ENCODE measurements around the gene LYRM1. TPM values are rescaled to one million over a fixed set of nuclear protein-coding genes. Genes with fewer than 3 reads are reported as not detected.

The LYRM1 gene
- total and polyA plus RNA-seq, 2 of the 8 experiments (the other 6 are each of a cell fraction or from before 2014, with no cell fraction given), result 11.6 to 13.4 TPM

DNA sequence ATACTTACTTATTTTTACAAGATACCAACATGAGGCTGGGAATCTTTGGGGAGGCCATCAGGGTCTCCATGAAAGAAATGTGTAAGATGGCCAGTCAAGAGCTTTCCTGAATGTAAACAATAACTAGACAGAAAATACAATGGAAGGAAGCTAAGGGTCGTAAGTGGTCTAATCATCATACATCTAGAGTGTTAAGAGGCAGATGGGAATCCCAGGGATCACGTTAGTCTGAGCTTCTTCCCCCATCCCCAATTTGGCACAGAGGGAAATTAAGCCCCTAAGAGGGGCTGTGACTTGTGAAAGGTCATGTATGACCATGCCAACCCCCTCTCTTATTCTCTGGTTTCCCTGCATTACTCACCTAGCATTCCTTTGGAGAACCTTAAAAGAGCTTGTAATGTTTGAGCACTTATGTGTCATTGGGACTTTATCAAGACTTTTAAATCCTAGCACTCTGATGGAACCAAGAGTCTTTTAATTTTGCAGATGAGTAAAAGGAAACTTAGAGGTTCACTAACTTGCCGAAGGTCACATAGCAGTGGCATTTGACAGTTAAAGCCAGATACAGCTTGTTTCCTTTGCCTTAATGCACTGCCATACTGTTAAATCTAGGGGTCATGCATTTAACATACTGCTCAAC lies 46.5 kb upstream of the LYRM1 start:
- no peak overlapping the region for H4K91ac ChIP-seq (replicated peaks; ENCODE audit: insufficient read length, low read length)
- H3K14ac ChIP-seq (ENCODE audit: insufficient read length), result no peak overlapping the region
- H2BK120ac ChIP-seq (replicated peaks; ENCODE audit: low read depth, low read length), result no peak overlapping the region
- H3K27me3 ChIP-seq (replicated peaks in 1 of 4; ENCODE audit: control insufficient read depth in 3 of 4, extremely low read depth in 1 of 4, insufficient read depth in 3 of 4, low read length in 3 of 4), result no peaks in the 10 kb centered on the region
- H3K79me1 ChIP-seq (ENCODE audit: low read depth, low read length), result peaks cover 4% of the 10 kb centered on the region; the same call in 1 of the 2 replicates
- no peak overlapping the region for H3K4me3 ChIP-seq (ENCODE audit: extremely low read depth in 1 of 4, insufficient read depth in 2 of 4, low read depth in 3 of 4, low read length in 4 of 4)
- DNase-seq (ENCODE audit: low read depth in 1 of 2, low spot score in 2 of 2), result no peak
- H4K5ac ChIP-seq (ENCODE audit: insufficient read length, low read depth, low read length), result no peak overlapping the region
- H3K79me2 ChIP-seq (ENCODE audit: control insufficient read depth in 1 of 2, insufficient read depth in 2 of 2, low read length in 2 of 2), result 0 out of 4 replicates have a peak, but pooled peaks cover 0 to 6% of the 10 kb centered on the region in 2 experiments
- 97% methylated on average over 3 of the region's 3 CpGs; no CpG with 5 or more reads in 1 of the 2 experiments for WGBS, 2 experiments (ENCODE audit: extremely low coverage in 1 of 2, insufficient coverage in 1 of 2, insufficient read length in 1 of 2, insufficient replicate concordance in 2 of 2, low coverage in 1 of 2, low lambda C conversion rate in 2 of 2, missing lambda C conversion rate in 1 of 2)
- H4K8ac ChIP-seq (ENCODE audit: extremely low read depth, insufficient read depth, low read length), result no peak overlapping the region
- no peak overlapping the region for H2BK12ac ChIP-seq (ENCODE audit: low read depth, low read length)
- H3K9me3 ChIP-seq (ENCODE audit: insufficient read depth in 2 of 2, low read depth in 1 of 2, low read length in 1 of 2), result no peaks in the 10 kb centered on the region
- CTCF ChIA-PET (ENCODE audit: partially characterized antibody), result interaction anchor here (0.5 to 2.1 kb wide), 5 partner anchors 10 to 148 kb away, joined by 3 to 7 read pairs (median 3); no protein-coding TSS in a partner anchor
- no peaks in the 10 kb centered on the region for H3K23me2 ChIP-seq (ENCODE audit: low read depth, low read length)
- TF ChIP-seq HDAC2 (IDR thresholded peaks at IDR 0.05; ENCODE audit: borderline replicate concordance in 1 of 2, low read depth in 2 of 2, low read length in 2 of 2) (no peak), SAP30 (IDR thresholded peaks at IDR 0.05; ENCODE audit: insufficient read depth, insufficient replicate concordance, low read length) (no peak), TAF7 (optimal IDR thresholded peaks at IDR 0.05; ENCODE audit: borderline replicate concordance, low read depth, low read length) (no peak), RNF2 (IDR thresholded peaks at IDR 0.05; ENCODE audit: borderline replicate concordance, low read depth, low read length, missing control alignments, poor library complexity, severe bottlenecking) (no peak), CREB1 (IDR thresholded peaks at IDR 0.05) (no peak), PHF8 (conservative IDR thresholded peaks at IDR 0.05; ENCODE audit: low read depth, low read length) (no peak)
- H3K4me1 ChIP-seq (replicated peaks in 1 of 4; ENCODE audit: control insufficient read depth in 3 of 4, insufficient read depth in 4 of 4, low read length in 3 of 4), result peaks cover 0 to 2% (median 0%) of the 10 kb centered on the region in 4 experiments; a peak in 2 of 7 replicates
- H3K4ac ChIP-seq (replicated peaks; ENCODE audit: insufficient read length, low read depth, low read length), result no peak overlapping the region
- H2AFZ ChIP-seq (ENCODE audit: low read length), result no peak overlapping the region
- peaks cover 0 to 3% (median 0%) of the 10 kb centered on the region in 4 experiments; a peak in 3 of 8 replicates for H3K36me3 ChIP-seq (ENCODE audit: control insufficient read depth in 2 of 4, insufficient read depth in 4 of 4, low read length in 3 of 4)
- no peak overlapping the region for H2BK20ac ChIP-seq (ENCODE audit: low read length)
- no peak overlapping the region for H2AK5ac ChIP-seq (ENCODE audit: low read depth, low read length)
- H3K27ac ChIP-seq (ENCODE audit: low read depth, low read length), result no peak overlapping the region
- no peak overlapping the region for H2BK15ac ChIP-seq (ENCODE audit: low read length)
- H2BK5ac ChIP-seq (ENCODE audit: low read depth, low read length), result no peak overlapping the region
- POLR2A ChIA-PET (ENCODE audit: partially characterized antibody), result interaction anchor here (0.8 to 0.9 kb wide), 4 partner anchors 11 to 147 kb away, joined by 3 read pairs; partner anchors contain the start of genes DCUN1D3, ERI2 and REXO5
- H3K56ac ChIP-seq (replicated peaks; ENCODE audit: insufficient read length, low read depth, low read length), result no peak overlapping the region
- H4K20me1 ChIP-seq (replicated peaks in 1 of 2; ENCODE audit: control insufficient read depth in 1 of 2, insufficient read depth in 2 of 2, low read length in 2 of 2), result peaks cover 2 to 3% of the 10 kb centered on the region in 2 experiments
- no peak overlapping the region for H3K9ac ChIP-seq (replicated peaks in 1 of 4; ENCODE audit: extremely low read depth in 1 of 4, low read depth in 3 of 4, low read length in 3 of 4)
- H3K18ac ChIP-seq (ENCODE audit: extremely low read depth, low read length), result no peak overlapping the region
- no peak overlapping the region for H3K4me2 ChIP-seq (ENCODE audit: insufficient read depth in 1 of 2, low read depth in 2 of 2, low read length in 2 of 2)
- FAIRE-seq, result no peak
- no peak overlapping the region for H3K23ac ChIP-seq (ENCODE audit: insufficient read length)
